DMS53 (cell line): ENCODE measurements around the gene FCRLB.
A peak's percentile ranks its signal among the peaks of the same experiment; 100 is the strongest.
"Not testable (repeated sequence)": the region's sequence is repeated elsewhere in the genome, so short reads cannot be mapped to it uniquely, and the experiment has no call there.

ENCODE experiments used
- DNase-seq: peaks from one replicate; lab custom pipeline; 2025; lab: John Stamatoyannopoulos, UW

The FCRLB gene

GRCh38 chr1:161720422-161720821 lies 922 bp upstream of the FCRLB start:
- no peak for DNase-seq

GRCh38 chr1:161721738-161722343 lies 497 bp downstream of the FCRLB start:
- DNase-seq: no peak

- DNase-seq: no peak
Observed at GRCh38 chr1:161722406-161722805, 1.1 kb downstream of the FCRLB start.

- DNase-seq: peak; percentile 55
Observed at GRCh38 chr1:161723459-161724141, 2.3 kb downstream of the FCRLB start.

- DNase-seq: not testable (repeated sequence)
Observed at GRCh38 chr1:161725258-161725907, 4.0 kb downstream of the FCRLB start.

- peak; percentile 81 for DNase-seq
Observed at GRCh38 chr1:161725908-161726472, 4.6 kb downstream of the FCRLB start.

GRCh38 chr1:161726473-161727255 lies 5.3 kb downstream of the FCRLB start:
- DNase-seq: peak; percentile 89

- peak; percentile 36 for DNase-seq
Observed at GRCh38 chr1:161727256-161727924, 6.0 kb downstream of the FCRLB start.

GRCh38 chr1:161728376-161729226 lies 7.3 kb downstream of the FCRLB start:
- no peak for DNase-seq

GRCh38 chr1:161730050-161730564 lies 8.8 kb downstream of the FCRLB start:
- DNase-seq: no peak

GRCh38 chr1:161731241-161731640 lies 9.9 kb downstream of the FCRLB start:
- DNase-seq: no peak

- DNase-seq: no peak
Observed at GRCh38 chr1:161731981-161732718, 10.8 kb downstream of the FCRLB start.

- DNase-seq: no peak
Observed at GRCh38 chr1:161733526-161733925, 12.2 kb downstream of the FCRLB start.

GRCh38 chr1:161735837-161736236 lies 14.5 kb downstream of the FCRLB start:
- no peak for DNase-seq

- DNase-seq: no peak
Observed at GRCh38 chr1:161736335-161736969, 15.1 kb downstream of the FCRLB start.

GRCh38 chr1:161737625-161738024 lies 16.3 kb downstream of the FCRLB start:
- DNase-seq: no peak

GRCh38 chr1:161738627-161739287 lies 17.4 kb downstream of the FCRLB start:
- peak; percentile 80 for DNase-seq

- DNase-seq: no peak
Observed at GRCh38 chr1:161739865-161740566, 18.7 kb downstream of the FCRLB start.
